Measurements from ENCODE around the gene CFAP299. TPM values are rescaled to one million over a fixed set of nuclear protein-coding genes. Genes with fewer than 3 reads are reported as not detected.

The CFAP299 gene
- total and polyA plus RNA-seq, 9 of the 15 experiments (the other 6 are each of a cell fraction or from before 2014, with no cell fraction given): 0.09 to 3.0 (median 0.76) TPM

GRCh38 chr4:80922941-80923340, 587.4 kb downstream of the CFAP299 start:
- Histone ChIP-seq H2AFZ (ENCODE audit: low read depth, low read length) (no peak overlapping the region), H3K9me3 (replicated peaks; ENCODE audit: control insufficient read depth, insufficient read depth, low read depth, low read length) (no peaks in the 10 kb centered on the region), H3K27ac (ENCODE audit: extremely low read depth, low read depth, low read length) (no peak overlapping the region), H3K4me2 (ENCODE audit: insufficient read depth, low read length) (no peak overlapping the region), H3K27me3 (ENCODE audit: control insufficient read depth in 2 of 2, insufficient read depth in 2 of 2, low read length in 2 of 2) (no peaks in the 10 kb centered on the region), H4K20me1 (replicated peaks; ENCODE audit: control insufficient read depth, insufficient read depth, low read length) (no peaks in the 10 kb centered on the region), H3K4me3 (no peak overlapping the region), H3K9ac (ENCODE audit: insufficient read depth in 1 of 2, low read depth in 2 of 2, low read length in 2 of 2) (no peak overlapping the region), H3K79me2 (ENCODE audit: control insufficient read depth, insufficient read depth, low read length) (no peaks in the 10 kb centered on the region), H3K4me1 (replicated peaks in 1 of 2; ENCODE audit: control insufficient read depth in 2 of 2, insufficient read depth in 2 of 2, low read length in 2 of 2) (no peaks in the 10 kb centered on the region), H3K36me3 (ENCODE audit: control insufficient read depth, insufficient read depth, low read length) (no peaks in the 10 kb centered on the region), H3K9me1 (ENCODE audit: control insufficient read depth, insufficient read depth, low read length) (no peaks in the 10 kb centered on the region)
- POLR2A ChIA-PET: no interaction called here
- in situ Hi-C loops (cut with MboI): no loop called here
- CTCF ChIA-PET (ENCODE audit: low intra/inter-chr PET ratio): no interaction called here
- DNase-seq (ENCODE audit: extremely low read depth in 1 of 4, low spot score in 3 of 4): no peak
- 5% methylated on average over 2 of the region's 2 CpGs for WGBS (ENCODE audit: insufficient coverage, low coverage, missing lambda C conversion rate)
- no TSS peak for BruUV-seq (replicated peaks)
- no peak for TF ChIP-seq CREB5 (CRISPR knock-in tag; IDR thresholded peaks at IDR 0.05)
- no peak for TF ChIP-seq ZNF57 (CRISPR knock-in tag; IDR thresholded peaks at IDR 0.05)
- FAIRE-seq: no peak
- intact Hi-C loops (cut with micrococcal nuclease): no loop called here
- ATAC-seq: no peak

DNA sequence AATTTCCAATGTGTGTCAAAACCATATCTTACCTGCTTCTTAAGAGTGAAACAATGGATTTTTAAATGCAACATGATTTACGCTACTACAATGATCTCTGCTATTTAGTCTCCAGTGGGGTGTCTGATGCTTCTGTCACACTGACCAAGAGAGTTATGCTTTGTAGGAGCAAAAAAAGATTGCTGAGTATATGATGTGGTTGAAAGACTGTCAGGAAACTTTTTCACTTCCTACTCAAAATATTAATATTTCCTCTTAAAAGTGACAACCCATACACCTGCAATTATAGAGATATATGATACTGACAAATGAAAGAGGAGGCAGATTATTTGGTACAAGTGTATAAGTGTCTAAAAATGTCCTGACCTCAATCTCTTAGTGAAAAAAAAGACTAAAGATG, 589.8 kb downstream of the CFAP299 start:
- intact Hi-C loops (cut with micrococcal nuclease): no loop called here
- Histone ChIP-seq H3K27ac (ENCODE audit: extremely low read depth, low read depth, low read length) (no peak overlapping the region), H3K4me2 (ENCODE audit: insufficient read depth, low read length) (no peak overlapping the region), H3K4me1 (replicated peaks in 1 of 2; ENCODE audit: control insufficient read depth in 2 of 2, insufficient read depth in 2 of 2, low read length in 2 of 2) (no peaks in the 10 kb centered on the region), H4K20me1 (replicated peaks; ENCODE audit: control insufficient read depth, insufficient read depth, low read length) (no peaks in the 10 kb centered on the region), H3K9ac (ENCODE audit: insufficient read depth in 1 of 2, low read depth in 2 of 2, low read length in 2 of 2) (no peak overlapping the region), H3K9me1 (ENCODE audit: control insufficient read depth, insufficient read depth, low read length) (no peaks in the 10 kb centered on the region), H2AFZ (ENCODE audit: low read depth, low read length) (no peak overlapping the region), H3K9me3 (replicated peaks; ENCODE audit: control insufficient read depth, insufficient read depth, low read depth, low read length) (no peaks in the 10 kb centered on the region), H3K27me3 (ENCODE audit: control insufficient read depth in 2 of 2, insufficient read depth in 2 of 2, low read length in 2 of 2) (no peaks in the 10 kb centered on the region), H3K4me3 (no peak overlapping the region), H3K36me3 (ENCODE audit: control insufficient read depth, insufficient read depth, low read length) (no peaks in the 10 kb centered on the region), H3K79me2 (ENCODE audit: control insufficient read depth, insufficient read depth, low read length) (no peaks in the 10 kb centered on the region)
- POLR2A ChIA-PET: no interaction called here
- in situ Hi-C loops (cut with MboI): no loop called here
- DNase-seq (ENCODE audit: extremely low read depth in 1 of 4, low spot score in 3 of 4): no peak
- FAIRE-seq: no peak
- no TSS peak for BruUV-seq (replicated peaks)
- CTCF ChIA-PET (ENCODE audit: low intra/inter-chr PET ratio): no interaction called here
- no peak for TF ChIP-seq ID3 (CRISPR knock-in tag; IDR thresholded peaks at IDR 0.05)
- no peak for TF ChIP-seq ID3 (tag; IDR thresholded peaks at IDR 0.05)
- no peak for TF ChIP-seq ZNF133 (CRISPR knock-in tag; IDR thresholded peaks at IDR 0.05)
- no peak for TF ChIP-seq MNT (conservative IDR thresholded peaks at IDR 0.05)
- no peak for ATAC-seq
- WGBS (ENCODE audit: insufficient coverage, low coverage, missing lambda C conversion rate): 0% methylated on average over 1 of the region's 1 CpG

All from K562 (cell line).